Testis (tissue), 2 donors: ENCODE measurements around the gene ZHX3.

Source experiments
- POLR2A ChIP-seq: fragments of 450-650 bp; IDR thresholded peaks from one replicate; pipeline ENCODE4 v1.6.1; 2017; ENCODE audit warnings: antibody characterized with exemption, mild to moderate bottlenecking, moderate library complexity
- TF ChIP-seq, protein P1 (sequence below), 3 experiments: fragments of 450-650 bp in 2 of 3; fragments of 200-600 bp in 1 of 3; sonication (generic) in 1 of 3; IDR thresholded peaks; one replicate each; pipeline ENCODE4 v1.5.1; 2016 to 2019; ENCODE audit warnings: antibody characterized with exemption in 3 of 3, mild to moderate bottlenecking in 2 of 3, moderate library complexity in 1 of 3

DNA sequence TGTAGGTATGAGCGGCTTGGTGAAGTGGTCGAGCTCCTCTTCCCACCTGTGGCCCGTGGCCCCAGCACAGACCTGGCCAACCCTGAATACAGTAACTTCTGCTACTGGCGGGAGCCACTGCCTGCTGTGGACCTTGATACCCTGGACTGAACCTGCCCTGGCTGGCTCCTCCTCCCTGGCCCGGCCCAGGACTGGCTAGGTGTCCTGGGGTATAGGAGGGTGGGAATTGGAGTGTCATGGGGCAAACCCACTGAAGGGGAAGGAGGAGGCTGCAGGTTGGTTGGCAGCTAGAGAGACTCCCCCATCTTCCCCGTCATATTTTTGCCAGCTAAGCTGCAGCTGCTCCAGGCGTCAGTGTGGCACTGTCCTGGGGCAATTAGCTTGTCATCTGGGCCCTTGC is 41.2 kb upstream of the ZHX3 start:
- TF ChIP-seq, protein P1, sequence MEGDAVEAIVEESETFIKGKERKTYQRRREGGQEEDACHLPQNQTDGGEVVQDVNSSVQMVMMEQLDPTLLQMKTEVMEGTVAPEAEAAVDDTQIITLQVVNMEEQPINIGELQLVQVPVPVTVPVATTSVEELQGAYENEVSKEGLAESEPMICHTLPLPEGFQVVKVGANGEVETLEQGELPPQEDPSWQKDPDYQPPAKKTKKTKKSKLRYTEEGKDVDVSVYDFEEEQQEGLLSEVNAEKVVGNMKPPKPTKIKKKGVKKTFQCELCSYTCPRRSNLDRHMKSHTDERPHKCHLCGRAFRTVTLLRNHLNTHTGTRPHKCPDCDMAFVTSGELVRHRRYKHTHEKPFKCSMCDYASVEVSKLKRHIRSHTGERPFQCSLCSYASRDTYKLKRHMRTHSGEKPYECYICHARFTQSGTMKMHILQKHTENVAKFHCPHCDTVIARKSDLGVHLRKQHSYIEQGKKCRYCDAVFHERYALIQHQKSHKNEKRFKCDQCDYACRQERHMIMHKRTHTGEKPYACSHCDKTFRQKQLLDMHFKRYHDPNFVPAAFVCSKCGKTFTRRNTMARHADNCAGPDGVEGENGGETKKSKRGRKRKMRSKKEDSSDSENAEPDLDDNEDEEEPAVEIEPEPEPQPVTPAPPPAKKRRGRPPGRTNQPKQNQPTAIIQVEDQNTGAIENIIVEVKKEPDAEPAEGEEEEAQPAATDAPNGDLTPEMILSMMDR (IDR thresholded peaks at IDR 0.05), result no peak
- TF ChIP-seq POLR2A, result no peak
